GM04504 (cell line): ENCODE measurements around the gene FHL1.

Experiments used
- DNase-seq: peaks from one replicate; pipeline ENCODE4 v3.0.0-alpha.2; 2012; ENCODE audit warnings: low read depth

Gene FHL1

GRCh38 chrX:136255541-136255940, 108.2 kb downstream of the FHL1 start:
- DNase-seq: no peak

GRCh38 chrX:136256026-136256425, 108.7 kb downstream of the FHL1 start:
- no peak for DNase-seq

GRCh38 chrX:136258951-136259350, 111.6 kb downstream of the FHL1 start:
- no peak for DNase-seq

GRCh38 chrX:136259543-136259942, 112.2 kb downstream of the FHL1 start:
- DNase-seq: no peak

GRCh38 chrX:136260776-136261175, 113.4 kb downstream of the FHL1 start:
- peak; percentile 58 for DNase-seq
